ENCODE measurements around the gene CLUH. TPM values are rescaled to one million over a fixed set of nuclear protein-coding genes. Genes with fewer than 3 reads are reported as not detected.

Gene CLUH
- total and polyA plus RNA-seq, 5 donors from 2014 or later = 3.4 to 43.1 (median 4.5) TPM

DNA sequence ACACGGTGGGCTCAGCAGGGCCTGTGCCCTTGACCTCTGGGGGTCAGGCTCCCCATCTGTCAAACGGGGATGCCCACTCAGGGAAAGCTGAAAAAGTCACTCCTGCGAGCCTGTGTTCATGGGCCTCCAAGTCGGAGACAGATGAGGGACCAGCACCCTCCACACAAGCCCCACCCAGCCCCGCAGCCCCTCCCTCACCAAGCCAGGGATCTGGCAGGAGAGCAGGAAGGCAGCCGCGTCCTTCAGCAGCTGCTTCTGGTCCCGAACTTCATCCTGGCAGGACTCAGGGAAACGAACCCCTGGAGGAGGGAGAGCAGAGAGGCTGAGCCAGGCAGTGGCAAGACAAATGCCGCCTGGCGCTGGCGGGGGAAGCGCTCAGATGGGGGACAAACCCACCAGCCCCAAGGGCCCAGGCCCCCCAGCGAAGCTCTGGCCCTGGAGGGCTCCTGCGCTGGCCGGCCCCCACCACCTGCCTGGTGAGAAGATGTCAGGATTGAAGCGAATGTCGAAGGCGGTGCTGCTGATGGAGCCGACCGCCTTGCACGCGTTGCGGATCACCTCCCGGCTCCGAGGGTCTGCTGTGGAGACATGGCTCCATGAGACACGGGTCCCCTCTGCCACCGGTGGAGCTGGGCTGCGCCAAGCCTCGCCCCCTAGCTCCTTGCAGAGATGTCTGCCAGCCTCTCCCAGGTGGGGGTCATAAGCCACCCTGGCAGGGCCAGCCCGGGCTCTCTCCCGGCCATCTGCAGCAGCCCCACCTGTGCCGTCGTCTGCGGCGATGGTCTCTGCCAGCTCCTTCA is 15.4 kb downstream of the CLUH start:
- no peaks in the 10 kb centered on the region for H3K27me3 ChIP-seq (ENCODE audit: control insufficient read depth, insufficient read depth, low read length)
- H3K36me3 Mint-ChIP-seq = no peaks in the 10 kb centered on the region
- DNase-seq = no peak
- H3K9me3 Mint-ChIP-seq = no peaks in the 10 kb centered on the region
- no peaks in the 10 kb centered on the region for H3K4me1 Mint-ChIP-seq
- no peak overlapping the region for H3K27ac ChIP-seq (ENCODE audit: insufficient read depth, low read length, poor library complexity, severe bottlenecking)
- H3K36me3 ChIP-seq (ENCODE audit: control insufficient read depth, insufficient read depth, low read length) = peaks cover 19% of the 10 kb centered on the region
- no peaks in the 10 kb centered on the region for H3K4me1 ChIP-seq (ENCODE audit: control insufficient read depth, insufficient read depth, low read length, poor library complexity, severe bottlenecking)
- no peaks in the 10 kb centered on the region for H3K27me3 Mint-ChIP-seq
- no peak overlapping the region for H3K4me3 Mint-ChIP-seq
- no peak overlapping the region for H3K4me3 ChIP-seq (ENCODE audit: low read depth, low read length)
- H3K9me3 ChIP-seq (ENCODE audit: control insufficient read depth in 2 of 2, low read length in 2 of 2) = no peaks in the 10 kb centered on the region
- H3K27ac Mint-ChIP-seq = no peak overlapping the region
- ATAC-seq (ENCODE audit: low read depth in 2 of 2) = no peak

DNA sequence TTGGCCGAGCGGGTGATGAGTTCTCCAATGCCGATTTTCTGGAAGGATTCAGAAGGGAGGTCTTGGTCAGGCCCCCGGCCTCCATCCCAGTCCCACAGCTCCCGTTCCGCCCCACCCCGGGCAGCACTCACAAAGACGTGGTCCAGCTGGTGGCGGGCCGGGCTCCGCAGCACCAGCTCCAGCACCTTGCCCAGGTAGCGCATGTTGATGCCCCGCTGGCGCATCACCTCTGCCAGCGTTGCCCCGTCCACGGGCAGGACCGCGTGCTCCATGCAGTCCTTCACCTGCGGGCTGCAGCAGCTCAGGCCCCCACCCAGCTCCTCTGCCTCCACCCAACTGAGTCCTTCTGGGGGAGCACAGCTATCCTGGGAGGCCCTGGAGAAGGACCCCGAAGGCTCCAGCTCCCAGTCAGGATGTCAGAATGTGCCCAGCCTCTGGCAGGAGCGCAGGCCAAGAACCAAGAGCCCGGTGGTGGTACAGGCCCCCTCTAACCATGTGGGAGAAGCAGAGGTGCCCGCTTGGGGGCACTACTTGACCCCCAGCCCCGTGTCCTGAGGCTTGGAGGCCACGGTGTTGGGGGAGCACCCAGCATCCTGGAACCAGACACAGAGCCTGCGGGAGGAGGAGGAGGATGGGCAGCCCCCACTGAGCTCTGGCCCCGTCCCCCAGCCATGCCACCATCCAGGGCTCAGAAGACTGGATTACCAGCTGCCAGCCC is 16.2 kb downstream of the CLUH start:
- H3K36me3 ChIP-seq (ENCODE audit: control insufficient read depth, insufficient read depth, low read length) = peaks cover 14% of the 10 kb centered on the region

GRCh38 chr17:2694381-2695242 is 17.0 kb downstream of the CLUH start:
- no peaks in the 10 kb centered on the region for H3K27me3 ChIP-seq (ENCODE audit: control insufficient read depth, insufficient read depth, low read length)
- no peak overlapping the region for H3K27ac ChIP-seq (ENCODE audit: insufficient read depth, low read length, poor library complexity, severe bottlenecking)
- Mint-ChIP-seq H3K36me3 (no peaks in the 10 kb centered on the region), H3K4me3 (no peak overlapping the region), H3K27ac (no peak overlapping the region), H3K4me1 (no peaks in the 10 kb centered on the region), H3K27me3 (no peaks in the 10 kb centered on the region), H3K9me3 (no peaks in the 10 kb centered on the region)
- H3K36me3 ChIP-seq (ENCODE audit: control insufficient read depth, insufficient read depth, low read length) = peaks cover 10% of the 10 kb centered on the region
- DNase-seq (no peak), ATAC-seq (ENCODE audit: low read depth in 2 of 2) (no peak)
- H3K4me1 ChIP-seq (ENCODE audit: control insufficient read depth, insufficient read depth, low read length, poor library complexity, severe bottlenecking) = no peaks in the 10 kb centered on the region
- H3K4me3 ChIP-seq (ENCODE audit: low read depth, low read length) = no peak overlapping the region
- no peaks in the 10 kb centered on the region for H3K9me3 ChIP-seq (ENCODE audit: control insufficient read depth in 2 of 2, low read length in 2 of 2)

More for the DNA sequence above, 16.2 kb downstream of the CLUH start:
- DNase-seq = no peak
- no peak overlapping the region for H3K4me3 ChIP-seq (ENCODE audit: low read depth, low read length)
- H3K27ac ChIP-seq (ENCODE audit: insufficient read depth, low read length, poor library complexity, severe bottlenecking) = no peak overlapping the region
- Mint-ChIP-seq H3K27me3 (no peaks in the 10 kb centered on the region), H3K27ac (peak overlapping the region in 1 of 3 donors; percentile 74), H3K36me3 (no peaks in the 10 kb centered on the region), H3K4me3 (no peak overlapping the region), H3K4me1 (no peaks in the 10 kb centered on the region), H3K9me3 (no peaks in the 10 kb centered on the region)
- no peak for ATAC-seq (ENCODE audit: low read depth in 2 of 2)
- H3K27me3 ChIP-seq (ENCODE audit: control insufficient read depth, insufficient read depth, low read length) = no peaks in the 10 kb centered on the region
- no peaks in the 10 kb centered on the region for H3K9me3 ChIP-seq (ENCODE audit: control insufficient read depth in 2 of 2, low read length in 2 of 2)
- no peaks in the 10 kb centered on the region for H3K4me1 ChIP-seq (ENCODE audit: control insufficient read depth, insufficient read depth, low read length, poor library complexity, severe bottlenecking)

DNA sequence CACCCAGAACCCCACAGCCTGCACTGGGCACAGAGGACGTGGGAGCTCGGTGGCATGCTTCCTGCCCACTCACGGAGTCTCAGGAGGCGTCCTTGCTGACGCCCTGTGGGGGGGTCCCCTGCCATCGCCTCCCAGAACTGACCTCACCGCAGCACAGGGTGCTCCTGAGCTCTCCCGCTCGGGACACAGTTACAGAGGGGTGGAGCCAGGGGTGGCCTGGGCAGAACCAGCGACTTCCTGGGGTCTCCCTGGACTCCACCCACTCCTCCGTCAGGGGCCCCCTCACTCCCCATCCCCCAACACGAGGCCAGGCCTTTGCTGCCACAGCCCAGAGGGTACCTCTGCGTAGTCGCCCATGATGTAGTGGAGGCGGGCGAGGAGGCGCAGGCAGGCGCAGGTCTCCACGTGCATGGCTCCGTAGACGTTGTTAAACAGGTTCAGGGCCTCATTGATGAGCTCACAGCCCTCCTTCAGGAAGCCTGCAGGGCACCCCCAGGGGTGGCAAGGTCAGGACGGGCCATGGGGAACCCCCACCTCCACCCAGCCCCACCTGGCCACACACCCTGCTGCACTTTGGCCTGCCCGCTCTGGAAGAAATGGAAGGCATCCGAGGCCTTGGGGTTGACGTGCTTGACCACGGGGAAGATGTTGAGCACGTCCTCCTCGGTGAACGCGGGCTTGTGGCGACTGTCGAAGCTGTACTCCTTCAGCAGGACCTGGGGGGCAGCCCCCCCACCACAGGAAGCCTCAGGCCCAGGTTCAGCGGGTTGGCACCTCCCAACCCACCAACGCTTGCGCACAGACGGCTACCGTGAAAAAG is 17.8 kb downstream of the CLUH start:
- ATAC-seq (ENCODE audit: low read depth in 2 of 2) (peak in 1 of 2 donors; percentile 18), DNase-seq (no peak)
- Mint-ChIP-seq H3K4me3 (no peak overlapping the region), H3K9me3 (peaks cover 0 to 1% (median 0%) of the 10 kb centered on the region in 7 donors), H3K36me3 (no peaks in the 10 kb centered on the region), H3K27ac (no peak overlapping the region), H3K27me3 (no peaks in the 10 kb centered on the region), H3K4me1 (peaks cover 0 to 3% (median 0%) of the 10 kb centered on the region in 4 donors)
- Histone ChIP-seq H3K36me3 (ENCODE audit: control insufficient read depth, insufficient read depth, low read length) (peaks cover 10% of the 10 kb centered on the region), H3K4me1 (ENCODE audit: control insufficient read depth, insufficient read depth, low read length, poor library complexity, severe bottlenecking) (no peaks in the 10 kb centered on the region), H3K27me3 (ENCODE audit: control insufficient read depth, insufficient read depth, low read length) (no peaks in the 10 kb centered on the region), H3K27ac (ENCODE audit: insufficient read depth, low read length, poor library complexity, severe bottlenecking) (no peak overlapping the region), H3K4me3 (ENCODE audit: low read depth, low read length) (no peak overlapping the region), H3K9me3 (ENCODE audit: control insufficient read depth in 2 of 2, low read length in 2 of 2) (no peaks in the 10 kb centered on the region)

GRCh38 chr17:2692781-2693135 is 18.8 kb downstream of the CLUH start:
- no peaks in the 10 kb centered on the region for H3K27me3 ChIP-seq (ENCODE audit: control insufficient read depth, insufficient read depth, low read length)
- no peaks in the 10 kb centered on the region for H3K4me1 ChIP-seq (ENCODE audit: control insufficient read depth, insufficient read depth, low read length, poor library complexity, severe bottlenecking)
- ATAC-seq (ENCODE audit: low read depth in 2 of 2) (no peak), DNase-seq (no peak)
- H3K4me3 ChIP-seq (ENCODE audit: low read depth, low read length) = no peak overlapping the region
- Mint-ChIP-seq H3K36me3 (no peaks in the 10 kb centered on the region), H3K4me1 (peaks cover 0 to 3% (median 0%) of the 10 kb centered on the region in 4 donors), H3K27me3 (no peaks in the 10 kb centered on the region), H3K4me3 (no peak overlapping the region), H3K27ac (no peak overlapping the region), H3K9me3 (peaks cover 0 to 1% (median 0%) of the 10 kb centered on the region in 7 donors)
- peaks cover 7% of the 10 kb centered on the region for H3K36me3 ChIP-seq (ENCODE audit: control insufficient read depth, insufficient read depth, low read length)
- no peaks in the 10 kb centered on the region for H3K9me3 ChIP-seq (ENCODE audit: control insufficient read depth in 2 of 2, low read length in 2 of 2)
- no peak overlapping the region for H3K27ac ChIP-seq (ENCODE audit: insufficient read depth, low read length, poor library complexity, severe bottlenecking)

- DNase-seq = no peak
These were observed 19.4 kb downstream of the CLUH start for GRCh38 chr17:2691965-2692780.

More at GRCh38 chr17:2691965-2692780, 19.4 kb downstream of the CLUH start:
- no peak overlapping the region for H3K27ac ChIP-seq (ENCODE audit: insufficient read depth, low read length, poor library complexity, severe bottlenecking)
- Mint-ChIP-seq H3K4me3 (no peak overlapping the region), H3K36me3 (no peaks in the 10 kb centered on the region), H3K27me3 (no peaks in the 10 kb centered on the region), H3K9me3 (peaks cover 0 to 1% (median 0%) of the 10 kb centered on the region in 7 donors), H3K27ac (no peak overlapping the region), H3K4me1 (peaks cover 0 to 3% (median 0%) of the 10 kb centered on the region in 4 donors)
- H3K27me3 ChIP-seq (ENCODE audit: control insufficient read depth, insufficient read depth, low read length) = no peaks in the 10 kb centered on the region
- H3K36me3 ChIP-seq (ENCODE audit: control insufficient read depth, insufficient read depth, low read length) = peaks cover 7% of the 10 kb centered on the region
- no peak for ATAC-seq (ENCODE audit: low read depth in 2 of 2)
- H3K4me3 ChIP-seq (ENCODE audit: low read depth, low read length) = no peak overlapping the region
- no peaks in the 10 kb centered on the region for H3K9me3 ChIP-seq (ENCODE audit: control insufficient read depth in 2 of 2, low read length in 2 of 2)
- H3K4me1 ChIP-seq (ENCODE audit: control insufficient read depth, insufficient read depth, low read length, poor library complexity, severe bottlenecking) = no peaks in the 10 kb centered on the region
